Transverse colon (tissue), 4 donors: ENCODE data around the gene SEBOX.

Source experiments
- CTCF ChIP-seq, 5 experiments: fragments of 200-600 bp in 3 of 5; fragments of 450-650 bp in 2 of 5; sonication (generic) in 3 of 5; IDR thresholded peaks; 1 replicate in 2 of 5; 2 replicates in 3 of 5; pipeline ENCODE4 v1.5.1; 2016 to 2017; ENCODE audit warnings: antibody characterized with exemption in 5 of 5, inconsistent platforms in 3 of 5, mild to moderate bottlenecking in 2 of 5, moderate library complexity in 1 of 5
- EP300 ChIP-seq: sonication (generic); formaldehyde crosslinking; IDR thresholded peaks from one replicate; pipeline ENCODE4 v1.6.1; 2017; ENCODE audit warnings: antibody characterized with exemption, low read depth
- POLR2A ChIP-seq: fragments of 450-650 bp; IDR thresholded peaks from one replicate; pipeline ENCODE4 v1.6.1; 2016; ENCODE audit warnings: antibody characterized with exemption, mild to moderate bottlenecking, moderate library complexity
- POLR2AphosphoS5 ChIP-seq, 3 donors: sonication (generic); formaldehyde crosslinking; IDR thresholded peaks; one replicate each; pipeline ENCODE4 v1.6.1; 2016; ENCODE audit warnings: antibody characterized with exemption in 3 of 3

GRCh38 chr17:28346746-28347246 is 18.2 kb downstream of the SEBOX start:
- no peak for TF ChIP-seq CTCF (IDR thresholded peaks at IDR 0.05)
- no peak for TF ChIP-seq POLR2A
- TF ChIP-seq POLR2AphosphoS5 (IDR thresholded peaks at IDR 0.05): no peak
- TF ChIP-seq EP300: no peak
